22Rv1 (cell line): ENCODE measurements around the gene RAB31.

Experiments
- ZFX ChIP-seq: fragments of 450-650 bp; IDR thresholded peaks from 2 replicates; pipeline ENCODE4 v1.6.1; 2017; ENCODE audit warnings: antibody characterized with exemption, borderline replicate concordance
- TF ChIP-seq, protein P1 (sequence below): fragments of 450-650 bp; IDR thresholded peaks from 2 replicates; pipeline ENCODE4 v1.5.1; 2017; ENCODE audit warnings: mild to moderate bottlenecking

- TF ChIP-seq, protein P1, sequence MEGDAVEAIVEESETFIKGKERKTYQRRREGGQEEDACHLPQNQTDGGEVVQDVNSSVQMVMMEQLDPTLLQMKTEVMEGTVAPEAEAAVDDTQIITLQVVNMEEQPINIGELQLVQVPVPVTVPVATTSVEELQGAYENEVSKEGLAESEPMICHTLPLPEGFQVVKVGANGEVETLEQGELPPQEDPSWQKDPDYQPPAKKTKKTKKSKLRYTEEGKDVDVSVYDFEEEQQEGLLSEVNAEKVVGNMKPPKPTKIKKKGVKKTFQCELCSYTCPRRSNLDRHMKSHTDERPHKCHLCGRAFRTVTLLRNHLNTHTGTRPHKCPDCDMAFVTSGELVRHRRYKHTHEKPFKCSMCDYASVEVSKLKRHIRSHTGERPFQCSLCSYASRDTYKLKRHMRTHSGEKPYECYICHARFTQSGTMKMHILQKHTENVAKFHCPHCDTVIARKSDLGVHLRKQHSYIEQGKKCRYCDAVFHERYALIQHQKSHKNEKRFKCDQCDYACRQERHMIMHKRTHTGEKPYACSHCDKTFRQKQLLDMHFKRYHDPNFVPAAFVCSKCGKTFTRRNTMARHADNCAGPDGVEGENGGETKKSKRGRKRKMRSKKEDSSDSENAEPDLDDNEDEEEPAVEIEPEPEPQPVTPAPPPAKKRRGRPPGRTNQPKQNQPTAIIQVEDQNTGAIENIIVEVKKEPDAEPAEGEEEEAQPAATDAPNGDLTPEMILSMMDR, result no peak
- TF ChIP-seq ZFX, result no peak
Observed at GRCh38 chr18:9788860-9789259, 80.8 kb downstream of the RAB31 start.
